Testis (tissue), 3 donors: ENCODE results near the gene GPR63. TPM values are rescaled to one million over a fixed set of nuclear protein-coding genes. Genes with fewer than 3 reads are reported as not detected.

Experiments
- DNase-seq: peaks from one replicate; pipeline ENCODE4 v3.0.0-alpha.2; 2019
- H3K27ac ChIP-seq, 2 donors: fragments of 200-600 bp; sonication (generic); one replicate each; pipeline ENCODE4 v1.5.1; 2019
- H3K27me3 ChIP-seq: fragments of 200-600 bp; sonication (generic); one replicate; pipeline ENCODE4 v1.5.1; 2019
- H3K36me3 ChIP-seq: fragments of 200-600 bp; sonication (generic); one replicate; pipeline ENCODE4 v1.5.1; 2017; ENCODE audit warnings: low read depth; ENCODE audit errors: missing control alignments
- H3K4me1 ChIP-seq: fragments of 200-600 bp; sonication (generic); one replicate; pipeline ENCODE4 v1.5.1; 2019
- H3K4me3 ChIP-seq, 2 donors: fragments of 200-600 bp; sonication (generic); one replicate each; pipeline ENCODE4 v1.5.1; 2017 to 2019
- H3K9me3 ChIP-seq: fragments of 200-600 bp; sonication (generic); one replicate; pipeline ENCODE4 v1.5.1; 2017
- CTCF ChIP-seq, 3 experiments: fragments of 450-650 bp in 2 of 3; fragments of 200-600 bp in 1 of 3; sonication (generic) in 1 of 3; IDR thresholded peaks; one replicate each; pipeline ENCODE4 v1.5.1; 2016 to 2019; ENCODE audit warnings: antibody characterized with exemption in 3 of 3, mild to moderate bottlenecking in 2 of 3, moderate library complexity in 1 of 3
- POLR2A ChIP-seq: fragments of 450-650 bp; IDR thresholded peaks from one replicate; pipeline ENCODE4 v1.6.1; 2017; ENCODE audit warnings: antibody characterized with exemption, mild to moderate bottlenecking, moderate library complexity
- WGBS, 2 donors: methylation state at CpG; one replicate each; pipeline ENCODE4 v1.1.5; 2018; 5-methylcytosine and 5-hydroxymethylcytosine counted together
- intact Hi-C: fragments of 100-400 bp; cut with DNase I; formaldehyde crosslinking; loops from one replicate; pipeline ENCODE4 v1.15.1; 2023; ENCODE audit warnings: low total_unique reads
- polyA plus RNA-seq: library from polyadenylated mRNA; stranded (reverse); fragments of 350-450 nt; fragmentation: Illumina TruSeq; extraction: RNeasy Lipid Tissue Mini Kit (QIAGEN cat#74804); gene quantifications from one replicate; pipeline ENCODE4 v1.2.3, GENCODE V29; 2014; ENCODE audit warnings: low read depth, low replicate concordance; ENCODE audit not compliant: insufficient read depth
- total RNA-seq, 2 donors: library from RNA; depleted of rRNA; stranded (reverse); fragments of >200 nt; gene quantifications; one replicate each; pipeline ENCODE4 v1.2.3, GENCODE V29; 2016

The GPR63 gene
- total and polyA plus RNA-seq, 3 donors from 2014 or later: 4.3 to 6.3 (median 4.6) TPM

- Histone ChIP-seq H3K4me1 (no peaks in the 10 kb centered on the region), H3K4me3 (no peak overlapping the region), H3K36me3 (no peaks in the 10 kb centered on the region), H3K27ac (no peak overlapping the region), H3K27me3 (no peaks in the 10 kb centered on the region), H3K9me3 (no peaks in the 10 kb centered on the region)
- WGBS, 2 donors: 78 to 83% methylated on average over 9 of the region's 9 CpGs
- no peak for TF ChIP-seq POLR2A
- intact Hi-C loops: no loop called here
- no peak for DNase-seq
Measured at GRCh38 chr6:96787846-96788580, 49.3 kb downstream of the GPR63 start.

GRCh38 chr6:96786336-96786735 lies 50.9 kb downstream of the GPR63 start:
- H3K9me3 ChIP-seq: no peaks in the 10 kb centered on the region
- H3K27ac ChIP-seq: no peak overlapping the region
- DNase-seq: no peak
- TF ChIP-seq CTCF (IDR thresholded peaks at IDR 0.05) (no peak), POLR2A (no peak)
- no peak overlapping the region for H3K4me3 ChIP-seq
- 90 to 93% methylated on average over 2 of the region's 2 CpGs for WGBS, 2 donors
- intact Hi-C loops: no loop called here
- no peaks in the 10 kb centered on the region for H3K4me1 ChIP-seq
- no peaks in the 10 kb centered on the region for H3K27me3 ChIP-seq
- no peaks in the 10 kb centered on the region for H3K36me3 ChIP-seq

- 56 to 61% methylated on average over 3 of the region's 3 CpGs for WGBS, 2 donors
- intact Hi-C loops: no loop called here
- DNase-seq: no peak
Measured at GRCh38 chr6:96784650-96785049, 52.6 kb downstream of the GPR63 start.

GRCh38 chr6:96783307-96783706 lies 54.0 kb downstream of the GPR63 start:
- Histone ChIP-seq H3K36me3 (no peaks in the 10 kb centered on the region), H3K4me3 (no peak overlapping the region), H3K9me3 (no peaks in the 10 kb centered on the region), H3K27me3 (no peaks in the 10 kb centered on the region), H3K27ac (no peak overlapping the region), H3K4me1 (no peaks in the 10 kb centered on the region)
- no peak for DNase-seq
- intact Hi-C loops: no loop called here
- WGBS, 2 donors: 88 to 95% methylated on average over 2 of the region's 2 CpGs
- no peak for TF ChIP-seq POLR2A
- no peak for TF ChIP-seq CTCF (IDR thresholded peaks at IDR 0.05)

More at GRCh38 chr6:96784650-96785049, 52.6 kb downstream of the GPR63 start:
- Histone ChIP-seq H3K4me3 (no peak overlapping the region), H3K4me1 (no peaks in the 10 kb centered on the region), H3K36me3 (no peaks in the 10 kb centered on the region), H3K9me3 (no peaks in the 10 kb centered on the region), H3K27me3 (no peaks in the 10 kb centered on the region), H3K27ac (no peak overlapping the region)
- TF ChIP-seq CTCF (IDR thresholded peaks at IDR 0.05) (no peak), POLR2A (no peak)

- H3K9me3 ChIP-seq: no peaks in the 10 kb centered on the region
- no peak for DNase-seq
- H3K4me3 ChIP-seq: no peak overlapping the region
- TF ChIP-seq POLR2A (no peak), CTCF (IDR thresholded peaks at IDR 0.05) (no peak)
- intact Hi-C loops: no loop called here
- H3K27me3 ChIP-seq: no peaks in the 10 kb centered on the region
- no peak overlapping the region for H3K27ac ChIP-seq
- 71 to 90% methylated on average over 1 of the region's 1 CpG for WGBS, 2 donors
- H3K36me3 ChIP-seq: no peaks in the 10 kb centered on the region
- no peaks in the 10 kb centered on the region for H3K4me1 ChIP-seq
Measured at GRCh38 chr6:96781557-96781956, 55.7 kb downstream of the GPR63 start.
